Measurements from ENCODE around the gene RASSF8. TPM values are rescaled to one million over a fixed set of nuclear protein-coding genes. Genes with fewer than 3 reads are reported as not detected.
A peak's percentile ranks its signal among the peaks of the same experiment; 100 is the strongest.

RASSF8 gene
- 46.7 and 48.2 TPM in 2 replicates for total RNA-seq (2021; fragmentation: NEBNext Ultra II Directional; extraction: Animal tissue kit (Norgen Biotek cat#: 25700))
- 4.4 and 6.4 TPM in 2 replicates for polyA plus RNA-seq (2011; rRNA removed)
- 8.0 TPM for polyA plus RNA-seq (2011; cell fraction: cytosol; rRNA removed)
- polyA plus RNA-seq (2011; cell fraction: nucleus; rRNA removed), result 17.9 TPM
- 16.7 to 27.0 TPM (median 22.0 TPM) in 4 replicates for polyA plus RNA-seq (2012, experiment 1 of 2)
- polyA plus RNA-seq (2012, experiment 2 of 2), result 0.94 TPM
- polyA plus RNA-seq (2013, experiment 1 of 2), result 17.4 TPM
- polyA plus RNA-seq (2013, experiment 2 of 2), result 14.5 TPM
- 54.9 and 97.5 TPM in 2 replicates for polyA minus RNA-seq (2011; rRNA and poly(A)+ RNA removed)
- polyA minus RNA-seq (2011; cell fraction: cytosol; rRNA and poly(A)+ RNA removed), result 20.3 TPM
- polyA minus RNA-seq (2011; cell fraction: nucleus; rRNA and poly(A)+ RNA removed), result 79.4 TPM
- long read RNA-seq, experiment 1, partial matches to known transcripts, result 4 of 15 reads
- long read RNA-seq, experiment 1, other reads (novel, unspliced or antisense), result 11 of 15 reads
- long read RNA-seq, experiment 2, partial matches to known transcripts, result 0 of 1 reads
- long read RNA-seq, experiment 2, other reads (novel, unspliced or antisense), result 1 of 1 reads

- CTCF ChIA-PET (ENCODE audit: partially characterized antibody), result interaction anchor here (0.9 to 3.4 kb wide), 8 partner anchors 12 to 156 kb away, joined by 3 to 10 read pairs (median 6); no protein-coding TSS in a partner anchor
- no peak within 1 kb of the TSS for H2BK12ac ChIP-seq (ENCODE audit: low read depth, low read length)
- H3K4ac ChIP-seq (replicated peaks; ENCODE audit: insufficient read length, low read depth, low read length), result no peak within 1 kb of the TSS
- H4K91ac ChIP-seq (replicated peaks; ENCODE audit: insufficient read length, low read length), result peak within 1 kb of the TSS; percentile 83
- 1% methylated on average over 18 of the region's 113 CpGs; no CpG with 5 or more reads in 1 of the 2 experiments for WGBS, 2 experiments (ENCODE audit: extremely low coverage in 1 of 2, insufficient coverage in 1 of 2, insufficient read length in 1 of 2, insufficient replicate concordance in 2 of 2, low coverage in 1 of 2, low lambda C conversion rate in 2 of 2, missing lambda C conversion rate in 1 of 2)
- peaks cover 0 to 6% of the 10 kb centered on the region in 2 experiments for H4K20me1 ChIP-seq (replicated peaks in 1 of 2; ENCODE audit: control insufficient read depth in 1 of 2, insufficient read depth in 2 of 2, low read length in 2 of 2)
- H3K23me2 ChIP-seq (ENCODE audit: low read depth, low read length), result peaks cover 5% of the 10 kb centered on the region; the same call in 1 of the 2 replicates
- no peak within 1 kb of the TSS for H3K23ac ChIP-seq (ENCODE audit: insufficient read length)
- no peak within 1 kb of the TSS; the same call in 1 of the 2 replicates for H2BK20ac ChIP-seq (ENCODE audit: low read length)
- POLR2A ChIA-PET (ENCODE audit: partially characterized antibody), result interaction anchor here (0.6 to 3.0 kb wide), 12 partner anchors 9 to 823 kb away, joined by 3 to 10 read pairs (median 4); no protein-coding TSS in a partner anchor
- H2BK120ac ChIP-seq (replicated peaks; ENCODE audit: low read depth, low read length), result no peak within 1 kb of the TSS
- H4K8ac ChIP-seq (ENCODE audit: extremely low read depth, insufficient read depth, low read length), result peak within 1 kb of the TSS; percentile 91
- no peak within 1 kb of the TSS; the same call in 1 of the 2 replicates for H2BK5ac ChIP-seq (ENCODE audit: low read depth, low read length)
- H3K18ac ChIP-seq (ENCODE audit: extremely low read depth, low read length), result peak within 1 kb of the TSS; percentile 38
- H3K4me3 ChIP-seq (ENCODE audit: extremely low read depth in 1 of 4, insufficient read depth in 2 of 4, low read depth in 3 of 4, low read length in 4 of 4), result peak within 1 kb of the TSS; percentile 84 to 98 (median 92)
- peak within 1 kb of the TSS; percentile 20 for H3K56ac ChIP-seq (replicated peaks; ENCODE audit: insufficient read length, low read depth, low read length)
- H2AFZ ChIP-seq (ENCODE audit: low read length), result no peak within 1 kb of the TSS
- H4K5ac ChIP-seq (ENCODE audit: insufficient read length, low read depth, low read length), result no peak within 1 kb of the TSS
- no peaks in the 10 kb centered on the region for H3K9me3 ChIP-seq (ENCODE audit: insufficient read depth in 2 of 2, low read depth in 1 of 2, low read length in 1 of 2)
- FAIRE-seq (no peak), DNase-seq (ENCODE audit: low read depth in 1 of 2, low spot score in 2 of 2) (peak in 1 of 2 experiments; percentile 79)
- H3K79me2 ChIP-seq (ENCODE audit: control insufficient read depth in 1 of 2, insufficient read depth in 2 of 2, low read length in 2 of 2), result peaks cover 3 to 41% of the 10 kb centered on the region in 2 experiments; a peak in 2 of 4 replicates
- no peak within 1 kb of the TSS for H2BK15ac ChIP-seq (ENCODE audit: low read length)
- no peaks in the 10 kb centered on the region for H3K36me3 ChIP-seq (ENCODE audit: control insufficient read depth in 2 of 4, insufficient read depth in 4 of 4, low read length in 3 of 4)
- H3K9ac ChIP-seq (replicated peaks in 1 of 4; ENCODE audit: extremely low read depth in 1 of 4, low read depth in 3 of 4, low read length in 3 of 4), result peak within 1 kb of the TSS; percentile 65 to 98 (median 79)
- H3K27me3 ChIP-seq (replicated peaks in 1 of 4; ENCODE audit: control insufficient read depth in 3 of 4, extremely low read depth in 1 of 4, insufficient read depth in 3 of 4, low read length in 3 of 4), result no peaks in the 10 kb centered on the region
- no peak within 1 kb of the TSS; the same call in 1 of the 2 replicates for H3K27ac ChIP-seq (ENCODE audit: low read depth, low read length)
- peak within 1 kb of the TSS; percentile 70 to 96 for H3K4me2 ChIP-seq (ENCODE audit: insufficient read depth in 1 of 2, low read depth in 2 of 2, low read length in 2 of 2)
- H3K14ac ChIP-seq (ENCODE audit: insufficient read length), result no peak within 1 kb of the TSS
- H3K4me1 ChIP-seq (replicated peaks in 1 of 4; ENCODE audit: control insufficient read depth in 3 of 4, insufficient read depth in 4 of 4, low read length in 3 of 4), result peaks cover 0 to 4% (median 2%) of the 10 kb centered on the region in 4 experiments; a peak in 4 of 7 replicates
- no peaks in the 10 kb centered on the region; the same call in 1 of the 2 replicates for H3K79me1 ChIP-seq (ENCODE audit: low read depth, low read length)
- no peak within 1 kb of the TSS for H2AK5ac ChIP-seq (ENCODE audit: low read depth, low read length)
- TF ChIP-seq TAF7 (optimal IDR thresholded peaks at IDR 0.05; ENCODE audit: borderline replicate concordance, low read depth, low read length), result peak; percentile 20
- 0 out of 2 replicates have a peak, but pooled peaks have one; percentile 66 for TF ChIP-seq RBBP5 (IDR thresholded peaks at IDR 0.05; ENCODE audit: borderline replicate concordance, low read depth, low read length)
- peak; percentile 50; the same call in 1 of the 2 replicates for TF ChIP-seq TAF1 (IDR thresholded peaks at IDR 0.05; ENCODE audit: low read depth, low read length)
- peak; percentile 18 to 54; a peak in 2 of 3 replicates for TF ChIP-seq POLR2A (IDR thresholded peaks at IDR 0.05; ENCODE audit: control extremely low read depth in 1 of 2, low read depth in 2 of 2, low read length in 2 of 2)
- TF ChIP-seq JUND (IDR thresholded peaks at IDR 0.05; ENCODE audit: low read length), result no peak
- no peak for TF ChIP-seq CBX8 (IDR thresholded peaks at IDR 0.05; ENCODE audit: borderline replicate concordance, low read depth, low read length)
- TF ChIP-seq FOSL1 (IDR thresholded peaks at IDR 0.05; ENCODE audit: insufficient read depth, low read depth, low read length), result 0 out of 2 replicates have a peak, but pooled peaks have one; percentile 1
- TF ChIP-seq PHF8 (conservative IDR thresholded peaks at IDR 0.05; ENCODE audit: low read depth, low read length), result peak; percentile 53; the same call in 1 of the 2 replicates
- TF ChIP-seq HDAC6 (IDR thresholded peaks at IDR 0.05; ENCODE audit: low read depth, low read length), result no peak
Observed at GRCh38 chr12:25958428-25959070, at the start of gene RASSF8. Gene RASSF8 (plus strand): TSS chr12:25958682. CDS start chr12:26055344, 96,662 bp downstream.
